PC-3 (cell line): ENCODE results near the gene TAF1A.

ENCODE experiments used
- EZH2 ChIP-seq: fragments of 300-600 bp; sonication (generic); IDR thresholded peaks from one replicate; pipeline ENCODE4 v1.6.1; 2017; ENCODE audit warnings: antibody characterized with exemption, mild to moderate bottlenecking, low read length; ENCODE audit not compliant: unreplicated experiment
- TF ChIP-seq, protein P1 (sequence below): fragments of 300-600 bp; sonication (generic); conservative IDR thresholded peaks from 2 replicates; pipeline ENCODE4 v1.5.1; 2017; ENCODE audit warnings: antibody characterized with exemption, low read depth, mild to moderate bottlenecking, low read length

DNA sequence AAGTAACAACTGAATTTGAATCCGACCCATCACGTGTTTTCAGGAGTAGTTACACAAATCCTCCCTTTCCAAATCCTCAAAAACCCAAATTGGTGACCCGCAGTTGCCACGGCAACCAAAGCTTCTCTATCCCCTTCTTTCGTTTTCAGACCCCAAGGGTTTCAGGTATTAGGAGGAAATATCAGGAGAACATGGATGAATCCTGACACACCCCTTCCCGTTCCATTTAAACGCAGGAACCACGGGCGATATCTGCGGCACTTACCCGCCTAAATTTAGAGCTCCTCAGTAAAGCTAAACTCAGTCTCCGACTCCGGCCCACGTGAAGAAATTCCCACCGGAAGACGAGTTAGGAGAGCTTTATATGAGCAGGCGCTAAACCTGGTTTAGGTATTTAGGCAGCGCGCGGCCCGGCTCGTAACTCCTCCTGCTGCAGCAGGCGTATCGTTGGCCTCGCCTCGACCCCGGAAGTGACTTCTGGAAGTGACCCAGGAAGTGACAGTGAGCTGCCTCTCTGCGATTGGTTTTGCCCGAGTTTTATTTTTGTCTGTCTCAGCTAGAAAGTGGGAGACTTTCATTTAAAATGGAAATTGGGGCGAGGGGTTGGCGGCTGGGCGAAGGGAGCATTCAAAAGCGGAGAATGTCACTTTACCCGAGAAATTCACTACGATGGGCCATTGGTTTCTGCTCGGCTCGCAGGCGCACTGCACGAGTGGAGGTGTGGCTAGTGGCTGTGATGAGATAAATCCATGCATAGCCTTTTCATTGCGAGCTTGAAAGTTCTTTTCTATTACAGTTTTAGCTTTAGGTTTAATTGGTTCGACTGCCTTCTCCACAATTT, at the start of gene TAF1A:
- TF ChIP-seq, protein P1, sequence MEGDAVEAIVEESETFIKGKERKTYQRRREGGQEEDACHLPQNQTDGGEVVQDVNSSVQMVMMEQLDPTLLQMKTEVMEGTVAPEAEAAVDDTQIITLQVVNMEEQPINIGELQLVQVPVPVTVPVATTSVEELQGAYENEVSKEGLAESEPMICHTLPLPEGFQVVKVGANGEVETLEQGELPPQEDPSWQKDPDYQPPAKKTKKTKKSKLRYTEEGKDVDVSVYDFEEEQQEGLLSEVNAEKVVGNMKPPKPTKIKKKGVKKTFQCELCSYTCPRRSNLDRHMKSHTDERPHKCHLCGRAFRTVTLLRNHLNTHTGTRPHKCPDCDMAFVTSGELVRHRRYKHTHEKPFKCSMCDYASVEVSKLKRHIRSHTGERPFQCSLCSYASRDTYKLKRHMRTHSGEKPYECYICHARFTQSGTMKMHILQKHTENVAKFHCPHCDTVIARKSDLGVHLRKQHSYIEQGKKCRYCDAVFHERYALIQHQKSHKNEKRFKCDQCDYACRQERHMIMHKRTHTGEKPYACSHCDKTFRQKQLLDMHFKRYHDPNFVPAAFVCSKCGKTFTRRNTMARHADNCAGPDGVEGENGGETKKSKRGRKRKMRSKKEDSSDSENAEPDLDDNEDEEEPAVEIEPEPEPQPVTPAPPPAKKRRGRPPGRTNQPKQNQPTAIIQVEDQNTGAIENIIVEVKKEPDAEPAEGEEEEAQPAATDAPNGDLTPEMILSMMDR = no peak
- TF ChIP-seq EZH2 = no peak
